ENCODE measurements around the gene DNAH14.
"Not testable (repeated sequence)": the region's sequence is repeated elsewhere in the genome, so short reads cannot be mapped to it uniquely, and the experiment has no call there.

DNAH14 gene

GRCh38 chr1:225131869-225132268, 202.4 kb downstream of the DNAH14 start:
- no peak for TF ChIP-seq POLR2AphosphoS5 (IDR thresholded peaks at IDR 0.05; ENCODE audit: low read depth, low read length)
- no peak for FAIRE-seq
- no peak for DNase-seq (ENCODE audit: insufficient read length, low spot score)

DNA sequence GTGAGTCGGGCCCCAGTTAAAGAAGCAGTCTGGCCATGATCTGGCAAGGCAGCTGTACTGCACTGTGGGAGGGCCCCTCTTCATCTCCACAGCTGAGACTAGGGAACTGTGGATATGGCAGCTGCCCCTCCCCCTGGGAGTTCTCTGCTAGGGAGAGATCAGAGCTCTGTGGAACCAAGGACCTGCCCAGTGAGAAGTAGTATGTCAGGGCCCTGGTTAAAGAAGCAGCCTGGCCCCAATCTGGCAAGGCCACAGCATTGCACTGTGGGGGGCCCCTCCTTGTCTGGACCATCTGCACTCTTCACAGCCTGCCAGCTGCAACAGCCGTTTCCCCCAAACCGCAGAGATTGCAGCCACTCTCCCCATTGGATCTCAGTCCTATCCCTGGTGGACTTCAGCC, 208.5 kb downstream of the DNAH14 start:
- DNase-seq (ENCODE audit: insufficient read length, low spot score) (no peak), FAIRE-seq (no peak)
- no peak for TF ChIP-seq TAF1 (IDR thresholded peaks at IDR 0.05; ENCODE audit: low read depth, low read length)
- no peak for TF ChIP-seq PAX5 (IDR thresholded peaks at IDR 0.05; ENCODE audit: insufficient read depth, low read length, severe bottlenecking)
- TF ChIP-seq POU2F2 (IDR thresholded peaks at IDR 0.05; ENCODE audit: low read depth, low read length), result no peak
- TF ChIP-seq POLR2A (IDR thresholded peaks at IDR 0.05; ENCODE audit: low read depth, low read length), result no peak
- no peak for TF ChIP-seq POLR2AphosphoS5 (IDR thresholded peaks at IDR 0.05; ENCODE audit: low read depth, low read length)
- no peak for TF ChIP-seq SPI1 (IDR thresholded peaks at IDR 0.05; ENCODE audit: low read depth, low read length)

GRCh38 chr1:225143001-225143400, 213.5 kb downstream of the DNAH14 start:
- TF ChIP-seq PAX5 (IDR thresholded peaks at IDR 0.05; ENCODE audit: insufficient read depth, low read length, severe bottlenecking) (no peak), POU2F2 (IDR thresholded peaks at IDR 0.05; ENCODE audit: low read depth, low read length) (no peak), TAF1 (IDR thresholded peaks at IDR 0.05; ENCODE audit: low read depth, low read length) (no peak), SPI1 (IDR thresholded peaks at IDR 0.05; ENCODE audit: low read depth, low read length) (no peak), POLR2AphosphoS5 (IDR thresholded peaks at IDR 0.05; ENCODE audit: low read depth, low read length) (no peak), POLR2A (IDR thresholded peaks at IDR 0.05; ENCODE audit: low read depth, low read length) (no peak)
- FAIRE-seq, result no peak

DNA sequence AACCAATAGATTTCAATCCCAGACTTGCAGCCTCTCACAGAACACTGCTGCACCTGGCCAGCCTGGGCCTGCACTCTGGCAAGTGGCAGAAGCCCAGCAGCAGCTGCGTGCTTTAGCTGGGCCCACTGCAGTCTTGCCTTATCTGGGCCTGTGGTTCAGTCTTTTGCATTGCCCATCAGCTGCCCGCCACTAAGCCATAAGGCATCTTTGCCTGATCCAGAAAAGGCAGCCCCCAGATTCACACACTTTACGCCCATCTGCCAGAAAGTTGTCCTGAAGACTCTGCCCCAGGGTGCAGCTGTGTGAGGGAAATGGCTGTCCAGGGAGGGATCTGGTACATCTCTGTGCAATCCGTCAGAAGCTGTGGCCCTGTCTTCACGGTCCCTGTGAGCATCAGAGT, 217.0 kb downstream of the DNAH14 start:
- FAIRE-seq (no peak), DNase-seq (ENCODE audit: insufficient read length, low spot score) (no peak)
- TF ChIP-seq PAX5 (IDR thresholded peaks at IDR 0.05; ENCODE audit: insufficient read depth, low read length, severe bottlenecking) (no peak), POU2F2 (IDR thresholded peaks at IDR 0.05; ENCODE audit: low read depth, low read length) (no peak), TAF1 (IDR thresholded peaks at IDR 0.05; ENCODE audit: low read depth, low read length) (no peak), POLR2A (IDR thresholded peaks at IDR 0.05; ENCODE audit: low read depth, low read length) (no peak), SPI1 (IDR thresholded peaks at IDR 0.05; ENCODE audit: low read depth, low read length) (no peak), POLR2AphosphoS5 (IDR thresholded peaks at IDR 0.05; ENCODE audit: low read depth, low read length) (no peak)

More at GRCh38 chr1:225143001-225143400, 213.5 kb downstream of the DNAH14 start:
- DNase-seq (ENCODE audit: insufficient read length, low spot score), result no peak

DNA sequence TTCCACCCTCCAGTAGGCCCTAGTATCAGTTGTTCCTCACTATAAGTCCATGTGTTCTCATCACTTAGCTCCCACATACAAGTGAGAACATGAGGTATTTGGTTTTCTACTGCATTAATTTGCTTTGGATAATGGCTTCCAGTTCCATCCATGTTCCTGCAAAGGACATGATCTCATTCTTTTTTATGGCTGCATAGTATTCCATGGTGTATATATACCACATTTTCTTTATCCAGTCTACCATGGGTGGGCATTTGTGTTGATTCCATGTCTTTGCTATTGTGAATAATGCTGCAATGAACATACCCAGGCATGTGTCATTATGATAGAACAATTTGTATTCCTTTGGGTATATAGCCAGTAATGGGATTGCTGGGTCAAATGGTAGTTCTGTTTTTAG, 218.3 kb downstream of the DNAH14 start:
- not testable (repeated sequence) for FAIRE-seq

GRCh38 chr1:225152061-225152460, 222.6 kb downstream of the DNAH14 start:
- FAIRE-seq (no peak), DNase-seq (ENCODE audit: insufficient read length, low spot score) (no peak)
- no peak for TF ChIP-seq POLR2A (IDR thresholded peaks at IDR 0.05; ENCODE audit: low read depth, low read length)
- no peak for TF ChIP-seq POLR2AphosphoS5 (IDR thresholded peaks at IDR 0.05; ENCODE audit: low read depth, low read length)
- no peak for TF ChIP-seq PAX5 (IDR thresholded peaks at IDR 0.05; ENCODE audit: insufficient read depth, low read length, severe bottlenecking)
- no peak for TF ChIP-seq SPI1 (IDR thresholded peaks at IDR 0.05; ENCODE audit: low read depth, low read length)
- no peak for TF ChIP-seq TAF1 (IDR thresholded peaks at IDR 0.05; ENCODE audit: low read depth, low read length)
- no peak for TF ChIP-seq POU2F2 (IDR thresholded peaks at IDR 0.05; ENCODE audit: low read depth, low read length)

More for the DNA sequence above, 218.3 kb downstream of the DNAH14 start:
- DNase-seq (ENCODE audit: insufficient read length, low spot score), result not testable (repeated sequence)

GRCh38 chr1:225155555-225155954, 226.1 kb downstream of the DNAH14 start:
- FAIRE-seq (no peak), DNase-seq (ENCODE audit: insufficient read length, low spot score) (no peak)
- TF ChIP-seq TAF1 (IDR thresholded peaks at IDR 0.05; ENCODE audit: low read depth, low read length), result no peak
- TF ChIP-seq PAX5 (IDR thresholded peaks at IDR 0.05; ENCODE audit: insufficient read depth, low read length, severe bottlenecking), result no peak
- TF ChIP-seq POU2F2 (IDR thresholded peaks at IDR 0.05; ENCODE audit: low read depth, low read length), result no peak
- no peak for TF ChIP-seq POLR2A (IDR thresholded peaks at IDR 0.05; ENCODE audit: low read depth, low read length)
- no peak for TF ChIP-seq SPI1 (IDR thresholded peaks at IDR 0.05; ENCODE audit: low read depth, low read length)
- no peak for TF ChIP-seq POLR2AphosphoS5 (IDR thresholded peaks at IDR 0.05; ENCODE audit: low read depth, low read length)

DNA sequence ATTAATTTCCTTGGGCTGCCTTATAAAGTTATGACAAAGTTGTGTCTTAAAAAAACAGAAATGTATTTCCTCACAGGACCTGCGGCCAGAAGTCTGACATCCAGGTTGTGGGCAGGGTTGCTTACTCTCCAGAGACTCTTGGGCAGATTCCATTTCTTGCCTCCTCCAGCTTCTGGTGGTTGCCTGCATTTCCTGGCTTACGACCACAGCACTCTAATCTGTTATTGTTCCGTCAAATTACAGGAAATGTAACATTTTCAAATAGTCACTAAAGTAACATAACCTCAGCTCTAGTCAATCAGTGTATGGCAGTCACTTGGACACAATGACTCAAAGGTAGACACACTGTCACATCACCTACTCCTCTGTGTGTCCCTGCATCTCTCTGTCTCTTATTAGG, 226.8 kb downstream of the DNAH14 start:
- DNase-seq (ENCODE audit: insufficient read length, low spot score), result no peak
- FAIRE-seq, result no peak
- TF ChIP-seq TAF1 (IDR thresholded peaks at IDR 0.05; ENCODE audit: low read depth, low read length) (no peak), POLR2A (IDR thresholded peaks at IDR 0.05; ENCODE audit: low read depth, low read length) (no peak), POU2F2 (IDR thresholded peaks at IDR 0.05; ENCODE audit: low read depth, low read length) (no peak), SPI1 (IDR thresholded peaks at IDR 0.05; ENCODE audit: low read depth, low read length) (no peak), PAX5 (IDR thresholded peaks at IDR 0.05; ENCODE audit: insufficient read depth, low read length, severe bottlenecking) (no peak), POLR2AphosphoS5 (IDR thresholded peaks at IDR 0.05; ENCODE audit: low read depth, low read length) (no peak)

GRCh38 chr1:225158291-225158690, 228.8 kb downstream of the DNAH14 start:
- TF ChIP-seq POLR2A (IDR thresholded peaks at IDR 0.05; ENCODE audit: low read depth, low read length), result no peak
- TF ChIP-seq POU2F2 (IDR thresholded peaks at IDR 0.05; ENCODE audit: low read depth, low read length), result no peak
- no peak for TF ChIP-seq TAF1 (IDR thresholded peaks at IDR 0.05; ENCODE audit: low read depth, low read length)
- TF ChIP-seq PAX5 (IDR thresholded peaks at IDR 0.05; ENCODE audit: insufficient read depth, low read length, severe bottlenecking), result no peak
- TF ChIP-seq POLR2AphosphoS5 (IDR thresholded peaks at IDR 0.05; ENCODE audit: low read depth, low read length), result no peak
- TF ChIP-seq SPI1 (IDR thresholded peaks at IDR 0.05; ENCODE audit: low read depth, low read length), result no peak
- no peak for FAIRE-seq
- no peak for DNase-seq (ENCODE audit: insufficient read length, low spot score)

- TF ChIP-seq POLR2AphosphoS5 (IDR thresholded peaks at IDR 0.05; ENCODE audit: low read depth, low read length) (no peak), POLR2A (IDR thresholded peaks at IDR 0.05; ENCODE audit: low read depth, low read length) (no peak), POU2F2 (IDR thresholded peaks at IDR 0.05; ENCODE audit: low read depth, low read length) (no peak), SPI1 (IDR thresholded peaks at IDR 0.05; ENCODE audit: low read depth, low read length) (no peak), PAX5 (IDR thresholded peaks at IDR 0.05; ENCODE audit: insufficient read depth, low read length, severe bottlenecking) (no peak), TAF1 (IDR thresholded peaks at IDR 0.05; ENCODE audit: low read depth, low read length) (no peak)
- FAIRE-seq (no peak), DNase-seq (ENCODE audit: insufficient read length, low spot score) (no peak)
These were observed 230.3 kb downstream of the DNAH14 start for GRCh38 chr1:225159793-225160192.

GRCh38 chr1:225177409-225177808, 247.9 kb downstream of the DNAH14 start:
- not testable (repeated sequence) for FAIRE-seq; DNase-seq (ENCODE audit: insufficient read length, low spot score)
